ENCODE results near the gene PCYOX1L. TPM values are rescaled to one million over a fixed set of nuclear protein-coding genes. Genes with fewer than 3 reads are reported as not detected.
A peak's percentile ranks its signal among the peaks of the same experiment; 100 is the strongest.

PCYOX1L gene
- total RNA-seq, 1 experiment from 2014 or later, result 7.0 TPM

DNA sequence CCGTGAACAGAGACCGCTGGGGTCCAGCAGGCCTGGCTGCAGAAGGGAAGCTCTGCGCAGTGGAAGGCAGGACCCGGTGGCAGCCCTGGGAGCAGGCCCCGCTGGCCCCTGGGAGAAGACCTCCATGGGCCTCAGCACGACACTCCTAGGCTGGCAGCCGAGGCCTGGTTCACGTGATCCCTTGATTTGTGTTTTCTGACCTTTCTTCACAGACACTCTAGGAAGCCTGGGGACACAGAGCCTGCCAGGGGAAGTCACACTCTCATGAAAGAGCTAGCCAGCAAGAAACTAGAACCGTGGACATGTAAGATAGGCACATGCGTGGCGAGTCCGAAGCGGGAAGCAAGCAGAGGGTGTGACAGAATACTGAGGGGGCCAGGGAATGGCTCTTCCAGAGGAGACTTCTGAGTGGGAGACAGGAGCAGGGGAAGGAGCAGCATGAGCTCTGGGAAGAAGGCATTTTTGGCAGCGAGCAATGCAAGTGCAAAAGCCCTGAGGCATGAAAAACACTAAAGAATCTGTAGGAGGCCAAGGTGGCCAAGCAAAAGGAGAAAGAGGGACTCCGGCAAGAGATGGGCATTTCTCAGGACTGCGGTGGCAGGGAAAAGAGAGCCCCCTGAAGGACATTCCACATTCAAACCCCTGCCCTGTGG lies 47.8 kb downstream of the PCYOX1L start:
- Histone ChIP-seq H3K9me3 (ENCODE audit: control insufficient read depth, insufficient read depth, low read depth, low read length) (no peaks in the 10 kb centered on the region), H3K36me3 (ENCODE audit: control insufficient read depth, insufficient read depth, low read length) (no peaks in the 10 kb centered on the region), H3K4me3 (ENCODE audit: low read depth in 2 of 2, low read length in 2 of 2) (no peak overlapping the region), H3K4me1 (ENCODE audit: control insufficient read depth, insufficient read depth, low read length) (no peaks in the 10 kb centered on the region), H3K27ac (ENCODE audit: low read length) (no peak overlapping the region), H3K27me3 (ENCODE audit: control insufficient read depth, insufficient read depth, low read length) (no peaks in the 10 kb centered on the region)
- no peak for TF ChIP-seq TCF7L2 (IDR thresholded peaks at IDR 0.05; ENCODE audit: low read depth, low read length)
- in situ Hi-C loops (cut with HindIII; ENCODE audit: low pct_unique_long_range_greater_than_20kb, low sequenced_read_pairs) (no loop called here), intact Hi-C loops (cut with micrococcal nuclease; ENCODE audit: unreplicated experiment) (no loop called here)
- CTCF ChIA-PET, result no interaction called here
- DNase-seq (ENCODE audit: low read depth, low spot score) (no peak), ATAC-seq (no peak)
- no TSS peak for BruUV-seq (replicated peaks)
- POLR2A ChIA-PET, result interaction anchor here (0.6 kb wide), 2 partner anchors 12 to 232 kb away, joined by 6 to 10 read pairs; no protein-coding TSS in a partner anchor

DNA sequence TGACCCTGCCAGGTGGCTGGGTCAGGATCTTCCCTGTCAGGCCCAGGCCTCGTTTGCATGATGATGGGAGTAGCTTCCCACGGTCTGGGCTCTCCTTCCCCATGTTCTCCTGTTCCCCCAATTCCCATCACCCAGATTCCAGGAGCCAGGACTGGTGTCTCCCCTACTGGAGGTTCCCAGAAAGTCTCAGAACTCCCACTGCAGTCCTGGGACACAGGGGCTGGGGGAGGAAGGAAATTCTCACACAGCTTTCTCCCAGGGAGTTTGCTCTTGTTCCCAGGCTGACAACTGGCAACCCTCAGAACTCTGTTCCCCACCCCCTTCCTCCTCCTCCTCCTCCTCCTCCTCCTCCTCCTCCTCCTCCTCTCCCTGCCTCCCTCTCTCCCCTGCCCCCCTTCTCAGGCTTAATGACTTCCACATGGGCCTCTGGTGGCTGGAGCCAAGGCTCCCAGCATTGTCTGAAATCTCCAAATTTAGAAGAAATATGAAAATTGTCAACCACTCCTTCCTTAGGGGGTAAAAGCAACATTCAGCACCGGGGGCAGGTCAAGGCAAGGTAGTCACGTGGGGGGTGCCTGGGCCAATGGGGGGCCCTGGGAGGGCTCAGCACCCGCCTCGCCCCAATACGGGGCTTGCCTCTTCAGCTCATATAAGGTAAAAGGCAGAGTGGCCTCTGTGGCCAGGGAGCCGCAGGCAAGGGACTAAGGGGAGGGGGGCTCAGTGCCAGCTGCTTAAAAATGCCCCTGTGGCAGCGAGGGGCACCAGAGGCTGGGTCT lies 48.5 kb downstream of the PCYOX1L start:
- DNase-seq (ENCODE audit: low read depth, low spot score), result no peak
- no peak for TF ChIP-seq SIN3A (IDR thresholded peaks at IDR 0.05; ENCODE audit: borderline replicate concordance, insufficient read depth, low read depth, low read length)
- no peak for TF ChIP-seq REST (IDR thresholded peaks at IDR 0.05; ENCODE audit: insufficient read depth in 1 of 2, low read depth in 2 of 2, low read length in 1 of 2)
- TF ChIP-seq CTCF (IDR thresholded peaks at IDR 0.05), result no peak
- TF ChIP-seq TCF7L2 (IDR thresholded peaks at IDR 0.05; ENCODE audit: low read depth, low read length), result no peak
- no peak for TF ChIP-seq POLR2AphosphoS5 (IDR thresholded peaks at IDR 0.05; ENCODE audit: low read depth, low read length)
- ChIA-PET CTCF (no interaction called here), POLR2A (interaction anchor here (0.6 to 0.7 kb wide), 3 partner anchors 12 to 384 kb away, joined by 5 to 10 read pairs (median 6); no protein-coding TSS in a partner anchor)
- Histone ChIP-seq H3K27me3 (ENCODE audit: control insufficient read depth, insufficient read depth, low read length) (no peaks in the 10 kb centered on the region), H3K36me3 (ENCODE audit: control insufficient read depth, insufficient read depth, low read length) (no peaks in the 10 kb centered on the region), H3K4me1 (ENCODE audit: control insufficient read depth, insufficient read depth, low read length) (no peaks in the 10 kb centered on the region), H3K4me3 (ENCODE audit: low read depth in 2 of 2, low read length in 2 of 2) (peak overlapping the region in 1 of 2 experiments; percentile 22; a peak in 1 of 4 replicates), H3K27ac (ENCODE audit: low read length) (no peak overlapping the region), H3K9me3 (ENCODE audit: control insufficient read depth, insufficient read depth, low read depth, low read length) (no peaks in the 10 kb centered on the region)
- intact Hi-C loops (cut with micrococcal nuclease; ENCODE audit: unreplicated experiment), result no loop called here
- in situ Hi-C loops (cut with HindIII; ENCODE audit: low pct_unique_long_range_greater_than_20kb, low sequenced_read_pairs), result no loop called here
- BruUV-seq (replicated peaks), result no TSS peak
- ATAC-seq, result no peak

- CTCF ChIA-PET, result no interaction called here
These were observed 49.1 kb downstream of the PCYOX1L start for GRCh38 chr5:149406979-149407306.

More at GRCh38 chr5:149406979-149407306, 49.1 kb downstream of the PCYOX1L start:
- BruUV-seq (replicated peaks), result no TSS peak
- in situ Hi-C loops (cut with HindIII; ENCODE audit: low pct_unique_long_range_greater_than_20kb, low sequenced_read_pairs) (no loop called here), intact Hi-C loops (cut with micrococcal nuclease; ENCODE audit: unreplicated experiment) (no loop called here)
- TF ChIP-seq CTCF (IDR thresholded peaks at IDR 0.05) (no peak), TCF7L2 (IDR thresholded peaks at IDR 0.05; ENCODE audit: low read depth, low read length) (no peak), POLR2AphosphoS5 (IDR thresholded peaks at IDR 0.05; ENCODE audit: low read depth, low read length) (no peak), REST (IDR thresholded peaks at IDR 0.05; ENCODE audit: insufficient read depth in 1 of 2, low read depth in 2 of 2, low read length in 1 of 2) (no peak), SIN3A (IDR thresholded peaks at IDR 0.05; ENCODE audit: borderline replicate concordance, insufficient read depth, low read depth, low read length) (no peak)
- no peaks in the 10 kb centered on the region for H3K9me3 ChIP-seq (ENCODE audit: control insufficient read depth, insufficient read depth, low read depth, low read length)
- no peaks in the 10 kb centered on the region for H3K4me1 ChIP-seq (ENCODE audit: control insufficient read depth, insufficient read depth, low read length)
- POLR2A ChIA-PET, result interaction anchor here (0.7 kb wide), 1 partner anchor 383 kb away, joined by 5 read pairs; no protein-coding TSS in a partner anchor
- no peak overlapping the region for H3K27ac ChIP-seq (ENCODE audit: low read length)
- H3K4me3 ChIP-seq (ENCODE audit: low read depth in 2 of 2, low read length in 2 of 2), result peak overlapping the region in 1 of 2 experiments; percentile 22; a peak in 1 of 4 replicates
- no peak for ATAC-seq
- H3K27me3 ChIP-seq (ENCODE audit: control insufficient read depth, insufficient read depth, low read length), result no peaks in the 10 kb centered on the region
- no peaks in the 10 kb centered on the region for H3K36me3 ChIP-seq (ENCODE audit: control insufficient read depth, insufficient read depth, low read length)
- no peak for DNase-seq (ENCODE audit: low read depth, low spot score)
